H9 (cell line): ENCODE measurements around the gene ZDHHC9. TPM values are rescaled to one million over a fixed set of nuclear protein-coding genes. Genes with fewer than 3 reads are reported as not detected.

Experiments
- DNase-seq: peaks from one replicate; pipeline ENCODE4 v3.0.0-alpha.2; 2017
- H2AFZ ChIP-seq: one replicate; pipeline ENCODE4 v1.6.1; 2013; ENCODE audit warnings: mild to moderate bottlenecking, low read length, control low read depth, moderate library complexity
- H2AK5ac ChIP-seq: 2 replicates; pipeline ENCODE4 v1.6.1; 2013; ENCODE audit warnings: low read length, control low read depth, mixed read lengths; ENCODE audit not compliant: insufficient read length
- H2BK120ac ChIP-seq: one replicate; pipeline ENCODE4 v1.6.1; 2013; ENCODE audit warnings: low read depth, mild to moderate bottlenecking, low read length, control low read depth, inconsistent platforms; ENCODE audit not compliant: poor library complexity, severe bottlenecking
- H2BK12ac ChIP-seq: 2 replicates; pipeline ENCODE4 v1.6.1; 2013; ENCODE audit warnings: low read length, control low read depth, mixed read lengths, low read depth; ENCODE audit not compliant: insufficient read length
- H2BK15ac ChIP-seq: 2 replicates; pipeline ENCODE4 v1.6.1; 2013; ENCODE audit warnings: low read depth, low read length, control low read depth
- H2BK20ac ChIP-seq: one replicate; pipeline ENCODE4 v1.6.1; 2013; ENCODE audit warnings: low read depth, mild to moderate bottlenecking, low read length, control low read depth, inconsistent platforms; ENCODE audit not compliant: poor library complexity, severe bottlenecking
- H2BK5ac ChIP-seq: 2 replicates; pipeline ENCODE4 v1.6.1; 2013; ENCODE audit warnings: low read length, control low read depth, mixed read lengths; ENCODE audit not compliant: insufficient read length
- H3K14ac ChIP-seq: 2 replicates; pipeline ENCODE4 v1.6.1; 2013; ENCODE audit warnings: low read length, control low read depth; ENCODE audit not compliant: insufficient read depth
- H3K18ac ChIP-seq: 2 replicates; pipeline ENCODE4 v1.6.1; 2013; ENCODE audit warnings: low read depth, mild to moderate bottlenecking, mixed read lengths, low read length, control low read depth; ENCODE audit not compliant: insufficient read length
- H3K23ac ChIP-seq: 2 replicates; pipeline ENCODE4 v1.6.1; 2013; ENCODE audit warnings: low read length, control low read depth, mixed read lengths, low read depth; ENCODE audit not compliant: insufficient read length
- H3K23me2 ChIP-seq: 2 replicates; pipeline ENCODE4 v1.6.1; 2013; ENCODE audit warnings: low read depth, mild to moderate bottlenecking, mixed read lengths, low read length, control low read depth; ENCODE audit not compliant: insufficient read length, poor library complexity, severe bottlenecking
- H3K27ac ChIP-seq: 2 replicates; pipeline ENCODE4 v1.5.1; 2013; ENCODE audit warnings: low read length, control low read depth, mixed read lengths, low read depth; ENCODE audit not compliant: insufficient read length
- H3K27me3 ChIP-seq: 2 replicates; pipeline ENCODE4 v1.6.1; 2013; ENCODE audit warnings: low read length, control low read depth, inconsistent platforms; ENCODE audit not compliant: insufficient read depth
- H3K4ac ChIP-seq: 2 replicates; pipeline ENCODE4 v1.6.1; 2013; ENCODE audit warnings: low read depth, mild to moderate bottlenecking, control low read depth, inconsistent platforms, low read length, moderate library complexity
- H3K4me1 ChIP-seq: 2 replicates; pipeline ENCODE4 v1.6.1; 2013; ENCODE audit warnings: low read length, control low read depth, inconsistent platforms; ENCODE audit not compliant: insufficient read depth
- H3K4me2 ChIP-seq: 2 replicates; pipeline ENCODE4 v1.6.1; 2013; ENCODE audit warnings: low read length, control low read depth, mixed read lengths; ENCODE audit not compliant: insufficient read length, insufficient read depth
- H3K56ac ChIP-seq: 2 replicates; pipeline ENCODE4 v1.6.1; 2013; ENCODE audit warnings: low read depth, mild to moderate bottlenecking, mixed read lengths, low read length, control low read depth; ENCODE audit not compliant: insufficient read length
- H3K79me1 ChIP-seq: 2 replicates; pipeline ENCODE4 v1.6.1; 2013; ENCODE audit warnings: low read depth, mild to moderate bottlenecking, moderate library complexity, low read length, control low read depth, inconsistent platforms; ENCODE audit not compliant: insufficient read depth, poor library complexity, severe bottlenecking
- H3K79me2 ChIP-seq: 2 replicates; pipeline ENCODE4 v1.6.1; 2013; ENCODE audit warnings: low read length, control low read depth, inconsistent platforms; ENCODE audit not compliant: insufficient read depth
- H3K9ac ChIP-seq: 2 replicates; pipeline ENCODE4 v1.6.1; 2013; ENCODE audit warnings: low read length, control low read depth, mixed read lengths; ENCODE audit not compliant: insufficient read length; ENCODE audit errors: extremely low read depth
- H3K9me3 ChIP-seq: one replicate; pipeline ENCODE4 v1.6.1; 2013; ENCODE audit warnings: low read depth, low read length, inconsistent platforms; ENCODE audit not compliant: control insufficient read depth
- H3T11ph ChIP-seq: one replicate; pipeline ENCODE4 v1.6.1; 2013; ENCODE audit warnings: mild to moderate bottlenecking, low read length, control low read depth, inconsistent platforms
- H4K20me1 ChIP-seq: one replicate; pipeline ENCODE4 v1.6.1; 2013; ENCODE audit not compliant: control insufficient read depth, insufficient read length, insufficient read depth
- H4K5ac ChIP-seq: 2 replicates; pipeline ENCODE4 v1.6.1; 2013; ENCODE audit warnings: low read depth, mild to moderate bottlenecking, mixed read lengths, low read length, control low read depth; ENCODE audit not compliant: insufficient read length
- H4K8ac ChIP-seq: replicated peaks from 2 replicates; pipeline ENCODE4 v1.6.1; 2013; ENCODE audit warnings: low read length, control low read depth, mixed read lengths, low read depth; ENCODE audit not compliant: insufficient read length
- H4K91ac ChIP-seq: 2 replicates; pipeline ENCODE4 v1.6.1; 2013; ENCODE audit warnings: low read depth, mild to moderate bottlenecking, moderate library complexity, mixed read lengths, low read length, control low read depth; ENCODE audit not compliant: insufficient read length
- H3K27ac Mint-ChIP-seq, 3 experiments: 2 replicates in 2 of 3; 3 replicates in 1 of 3; pipeline ENCODE4 v1.8.0; 2020 to 2021; ENCODE audit warnings: mixed read lengths in 3 of 3, mild to moderate bottlenecking in 1 of 3, moderate library complexity in 1 of 3
- H3K27me3 Mint-ChIP-seq: 2 replicates; pipeline ENCODE4 v1.8.0; 2021; ENCODE audit warnings: low read depth, mild to moderate bottlenecking, moderate library complexity, mixed read lengths
- H3K36me3 Mint-ChIP-seq, 3 experiments: 2 replicates in 2 of 3; 3 replicates in 1 of 3; pipeline ENCODE4 v1.8.0; 2020 to 2021; ENCODE audit warnings: low read depth in 3 of 3, mixed read lengths in 3 of 3; ENCODE audit not compliant: insufficient read depth in 1 of 3
- H3K4me1 Mint-ChIP-seq, 2 experiments: 2 replicates each; pipeline ENCODE4 v1.8.0; 2020; ENCODE audit warnings: mixed read lengths in 2 of 2
- H3K4me3 Mint-ChIP-seq, 2 experiments: 2 replicates in 1 of 2; 3 replicates in 1 of 2; pipeline ENCODE4 v1.8.0; 2020 to 2021; ENCODE audit warnings: mild to moderate bottlenecking in 2 of 2, mixed read lengths in 2 of 2, moderate library complexity in 1 of 2
- H3K9me3 Mint-ChIP-seq, 2 experiments: 2 replicates in 1 of 2; 3 replicates in 1 of 2; pipeline ENCODE4 v1.8.0; 2020; ENCODE audit warnings: mild to moderate bottlenecking in 2 of 2, mixed read lengths in 2 of 2, moderate library complexity in 1 of 2
- WGBS: extraction: QIAGEN DNeasy Blood & Tissue Kit; methylation state at CpG from one replicate; pipeline ENCODE4 v1.1.7; 2013; ENCODE audit warnings: missing lambda C conversion rate, low lambda C conversion rate, mixed read lengths; ENCODE audit not compliant: insufficient read length; ENCODE audit errors: extremely low coverage; 5-methylcytosine and 5-hydroxymethylcytosine counted together
- total RNA-seq: library from RNA; stranded (reverse); gene quantifications from 2 replicates; pipeline ENCODE4 v1.2.1, GENCODE V29; 2021
- TF ChIP-seq, protein P1 (sequence below): fragments of 200-600 bp; sonication (generic); conservative IDR thresholded peaks from 3 replicates; pipeline ENCODE4 v1.8.0; 2021; ENCODE audit warnings: antibody characterized with exemption, mild to moderate bottlenecking

ZDHHC9 gene
- total RNA-seq, 1 experiment from 2014 or later, result 21.0 TPM

DNA sequence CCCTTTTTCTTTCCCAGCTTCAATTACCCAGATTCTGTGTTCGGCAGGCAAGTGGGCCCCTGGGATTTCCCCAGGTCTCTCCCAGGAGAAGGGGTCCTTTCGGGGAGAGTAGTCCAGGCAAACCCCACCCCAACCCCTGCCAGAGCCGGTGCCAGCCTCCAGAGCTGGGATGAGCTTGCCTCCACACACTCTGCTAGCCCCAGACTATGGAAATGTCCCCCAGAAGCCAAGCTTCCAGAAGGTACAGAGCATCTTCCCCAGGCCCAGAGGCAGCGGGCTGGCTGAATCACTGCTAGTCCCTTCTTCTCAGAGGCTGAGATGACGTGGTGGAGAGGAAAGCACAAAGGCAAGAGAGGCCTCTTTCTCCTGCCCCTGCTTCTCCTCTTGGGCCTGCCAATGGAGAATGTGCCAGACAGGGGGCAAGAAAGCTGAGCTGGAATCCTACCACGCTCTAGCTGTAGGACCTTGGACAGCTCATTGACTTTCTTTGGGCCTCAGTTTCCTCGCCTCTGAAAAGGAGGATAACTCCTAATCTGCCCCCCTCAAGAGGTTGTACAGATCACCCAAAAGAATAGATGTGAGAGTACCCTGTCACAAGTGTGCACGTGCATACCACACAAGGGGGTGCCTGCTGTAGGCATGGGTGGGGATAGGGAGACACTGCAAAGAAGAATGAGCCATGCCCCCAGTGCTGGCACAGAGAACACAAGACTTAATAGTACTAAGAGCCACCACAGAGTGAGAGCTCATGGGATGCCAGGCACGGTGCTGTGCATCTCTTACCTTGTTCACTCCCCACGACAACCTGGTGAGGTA, 61.8 kb downstream of the ZDHHC9 start:
- Histone ChIP-seq H3K27me3 (no peaks in the 10 kb centered on the region), H2BK120ac (no peak overlapping the region), H3K4me1 (no peaks in the 10 kb centered on the region; the same call in 1 of the 2 replicates), H3K9ac (no peak overlapping the region), H2AK5ac (no peak overlapping the region), H3K27ac (no peak overlapping the region), H3K18ac (no peak overlapping the region), H3T11ph (no peak overlapping the region), H2BK15ac (no peak overlapping the region), H3K56ac (no peak overlapping the region), H4K8ac (no peak overlapping the region), H2AFZ (no peak overlapping the region), H3K4ac (no peak overlapping the region), H4K91ac (no peak overlapping the region), H3K23me2 (no peaks in the 10 kb centered on the region), H3K23ac (no peak overlapping the region), H3K79me1 (no peaks in the 10 kb centered on the region), H3K4me2 (no peak overlapping the region), H2BK5ac (no peak overlapping the region), H4K20me1 (no peaks in the 10 kb centered on the region), H2BK12ac (no peak overlapping the region), H2BK20ac (no peak overlapping the region), H3K79me2 (no peaks in the 10 kb centered on the region), H3K9me3 (no peaks in the 10 kb centered on the region), H3K14ac (no peak overlapping the region), H4K5ac (no peak overlapping the region)
- Mint-ChIP-seq H3K9me3 (peaks cover 0 to 47% of the 10 kb centered on the region in 2 experiments; a peak in 2 of 5 replicates), H3K27me3 (peaks cover 14% of the 10 kb centered on the region), H3K27ac (no peak overlapping the region), H3K4me3 (no peak overlapping the region), H3K4me1 (peaks cover 0 to under 1% of the 10 kb centered on the region in 2 experiments; a peak in 2 of 4 replicates), H3K36me3 (no peaks in the 10 kb centered on the region; a peak in 1 of 7 replicates)
- DNase-seq, result no peak
- WGBS, result no CpG with 5 or more reads among the region's 10 CpGs
- TF ChIP-seq, protein P1, sequence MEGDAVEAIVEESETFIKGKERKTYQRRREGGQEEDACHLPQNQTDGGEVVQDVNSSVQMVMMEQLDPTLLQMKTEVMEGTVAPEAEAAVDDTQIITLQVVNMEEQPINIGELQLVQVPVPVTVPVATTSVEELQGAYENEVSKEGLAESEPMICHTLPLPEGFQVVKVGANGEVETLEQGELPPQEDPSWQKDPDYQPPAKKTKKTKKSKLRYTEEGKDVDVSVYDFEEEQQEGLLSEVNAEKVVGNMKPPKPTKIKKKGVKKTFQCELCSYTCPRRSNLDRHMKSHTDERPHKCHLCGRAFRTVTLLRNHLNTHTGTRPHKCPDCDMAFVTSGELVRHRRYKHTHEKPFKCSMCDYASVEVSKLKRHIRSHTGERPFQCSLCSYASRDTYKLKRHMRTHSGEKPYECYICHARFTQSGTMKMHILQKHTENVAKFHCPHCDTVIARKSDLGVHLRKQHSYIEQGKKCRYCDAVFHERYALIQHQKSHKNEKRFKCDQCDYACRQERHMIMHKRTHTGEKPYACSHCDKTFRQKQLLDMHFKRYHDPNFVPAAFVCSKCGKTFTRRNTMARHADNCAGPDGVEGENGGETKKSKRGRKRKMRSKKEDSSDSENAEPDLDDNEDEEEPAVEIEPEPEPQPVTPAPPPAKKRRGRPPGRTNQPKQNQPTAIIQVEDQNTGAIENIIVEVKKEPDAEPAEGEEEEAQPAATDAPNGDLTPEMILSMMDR, result no peak
